ENCODE data around the gene PCCA. TPM values are rescaled to one million over a fixed set of nuclear protein-coding genes. Genes with fewer than 3 reads are reported as not detected.

The PCCA gene
- total and polyA plus RNA-seq, 2 of the 13 experiments (the other 11 are each of a cell fraction or from before 2014, with no cell fraction given), result 15.0 to 32.2 TPM

DNA sequence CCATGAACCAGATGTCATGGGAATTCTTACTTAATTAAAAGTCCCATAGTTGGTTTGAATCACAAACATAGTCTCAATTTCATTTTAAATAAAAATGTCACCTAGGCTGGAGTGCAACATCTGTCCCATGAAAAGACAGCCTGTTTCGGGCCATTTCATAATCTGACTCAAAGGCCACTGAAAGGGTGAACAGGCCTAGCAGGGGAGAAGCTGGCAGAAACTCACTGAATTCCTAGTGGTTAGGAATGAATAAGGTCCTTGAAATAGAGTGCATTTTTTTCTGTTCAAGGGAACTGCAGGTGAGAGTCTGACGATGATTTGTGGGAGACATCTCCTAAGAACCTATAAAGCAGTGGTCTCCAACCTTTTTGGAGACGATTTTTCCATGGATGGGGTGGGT, 44.0 kb upstream of the PCCA start:
- Histone ChIP-seq H3K79me2 (ENCODE audit: insufficient read depth, low read length) (no peaks in the 10 kb centered on the region), H2AFZ (ENCODE audit: low read length) (no peak overlapping the region), H3K4me3 (replicated peaks in 1 of 3; ENCODE audit: insufficient read depth in 1 of 3, low read depth in 2 of 3, low read length in 3 of 3) (no peak overlapping the region), H3K27ac (ENCODE audit: extremely low read length, insufficient read depth, low read length) (no peak overlapping the region), H3K9ac (ENCODE audit: insufficient read depth, low read depth, low read length) (no peak overlapping the region), H3K4me2 (ENCODE audit: low read depth, low read length) (peak overlapping the region; percentile 18; the same call in 1 of the 2 replicates), H3K4me1 (ENCODE audit: insufficient read depth, low read length) (peaks cover 20% of the 10 kb centered on the region), H3K9me3 (ENCODE audit: low read length) (no peaks in the 10 kb centered on the region), H3K27me3 (ENCODE audit: control insufficient read depth in 1 of 2, insufficient read depth in 2 of 2, low read length in 2 of 2) (no peaks in the 10 kb centered on the region; a peak in 1 of 5 replicates), H4K20me1 (ENCODE audit: insufficient read depth, low read length) (no peaks in the 10 kb centered on the region), H3K36me3 (replicated peaks in 1 of 2; ENCODE audit: control insufficient read depth in 1 of 2, insufficient read depth in 2 of 2, low read length in 2 of 2) (no peaks in the 10 kb centered on the region)
- peak; percentile 71 for ATAC-seq
- no TSS peak for BruUV-seq (replicated peaks)
- CTCF ChIA-PET (ENCODE audit: low intra/inter-chr PET ratio, low total read pairs), result no interaction called here
- TF ChIP-seq ERF (CRISPR knock-in tag; IDR thresholded peaks at IDR 0.05), result no peak
- no peak for TF ChIP-seq NR2F2 (IDR thresholded peaks at IDR 0.05; ENCODE audit: borderline replicate concordance, low read depth)
- no peak for TF ChIP-seq PAWR (CRISPR knock-in tag; IDR thresholded peaks at IDR 0.05; ENCODE audit: borderline replicate concordance)
- TF ChIP-seq ZNF260 (CRISPR knock-in tag; IDR thresholded peaks at IDR 0.05; ENCODE audit: borderline replicate concordance, low read depth), result no peak
- TF ChIP-seq ZNF33B (CRISPR knock-in tag; IDR thresholded peaks at IDR 0.05), result no peak
- TF ChIP-seq, protein P1, sequence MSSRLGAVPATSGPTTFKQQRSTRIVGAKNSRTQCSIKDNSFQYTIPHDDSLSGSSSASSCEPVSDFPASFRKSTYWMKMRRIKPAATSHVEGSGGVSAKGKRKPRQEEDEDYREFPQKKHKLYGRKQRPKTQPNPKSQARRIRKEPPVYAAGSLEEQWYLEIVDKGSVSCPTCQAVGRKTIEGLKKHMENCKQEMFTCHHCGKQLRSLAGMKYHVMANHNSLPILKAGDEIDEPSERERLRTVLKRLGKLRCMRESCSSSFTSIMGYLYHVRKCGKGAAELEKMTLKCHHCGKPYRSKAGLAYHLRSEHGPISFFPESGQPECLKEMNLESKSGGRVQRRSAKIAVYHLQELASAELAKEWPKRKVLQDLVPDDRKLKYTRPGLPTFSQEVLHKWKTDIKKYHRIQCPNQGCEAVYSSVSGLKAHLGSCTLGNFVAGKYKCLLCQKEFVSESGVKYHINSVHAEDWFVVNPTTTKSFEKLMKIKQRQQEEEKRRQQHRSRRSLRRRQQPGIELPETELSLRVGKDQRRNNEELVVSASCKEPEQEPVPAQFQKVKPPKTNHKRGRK (CRISPR knock-in tag; IDR thresholded peaks at IDR 0.05), result no peak
- TF ChIP-seq GATAD2A (CRISPR knock-in tag; IDR thresholded peaks at IDR 0.05), result no peak
- TF ChIP-seq GTF3A (CRISPR knock-in tag; conservative IDR thresholded peaks at IDR 0.05), result no peak
- TF ChIP-seq, protein P2, sequence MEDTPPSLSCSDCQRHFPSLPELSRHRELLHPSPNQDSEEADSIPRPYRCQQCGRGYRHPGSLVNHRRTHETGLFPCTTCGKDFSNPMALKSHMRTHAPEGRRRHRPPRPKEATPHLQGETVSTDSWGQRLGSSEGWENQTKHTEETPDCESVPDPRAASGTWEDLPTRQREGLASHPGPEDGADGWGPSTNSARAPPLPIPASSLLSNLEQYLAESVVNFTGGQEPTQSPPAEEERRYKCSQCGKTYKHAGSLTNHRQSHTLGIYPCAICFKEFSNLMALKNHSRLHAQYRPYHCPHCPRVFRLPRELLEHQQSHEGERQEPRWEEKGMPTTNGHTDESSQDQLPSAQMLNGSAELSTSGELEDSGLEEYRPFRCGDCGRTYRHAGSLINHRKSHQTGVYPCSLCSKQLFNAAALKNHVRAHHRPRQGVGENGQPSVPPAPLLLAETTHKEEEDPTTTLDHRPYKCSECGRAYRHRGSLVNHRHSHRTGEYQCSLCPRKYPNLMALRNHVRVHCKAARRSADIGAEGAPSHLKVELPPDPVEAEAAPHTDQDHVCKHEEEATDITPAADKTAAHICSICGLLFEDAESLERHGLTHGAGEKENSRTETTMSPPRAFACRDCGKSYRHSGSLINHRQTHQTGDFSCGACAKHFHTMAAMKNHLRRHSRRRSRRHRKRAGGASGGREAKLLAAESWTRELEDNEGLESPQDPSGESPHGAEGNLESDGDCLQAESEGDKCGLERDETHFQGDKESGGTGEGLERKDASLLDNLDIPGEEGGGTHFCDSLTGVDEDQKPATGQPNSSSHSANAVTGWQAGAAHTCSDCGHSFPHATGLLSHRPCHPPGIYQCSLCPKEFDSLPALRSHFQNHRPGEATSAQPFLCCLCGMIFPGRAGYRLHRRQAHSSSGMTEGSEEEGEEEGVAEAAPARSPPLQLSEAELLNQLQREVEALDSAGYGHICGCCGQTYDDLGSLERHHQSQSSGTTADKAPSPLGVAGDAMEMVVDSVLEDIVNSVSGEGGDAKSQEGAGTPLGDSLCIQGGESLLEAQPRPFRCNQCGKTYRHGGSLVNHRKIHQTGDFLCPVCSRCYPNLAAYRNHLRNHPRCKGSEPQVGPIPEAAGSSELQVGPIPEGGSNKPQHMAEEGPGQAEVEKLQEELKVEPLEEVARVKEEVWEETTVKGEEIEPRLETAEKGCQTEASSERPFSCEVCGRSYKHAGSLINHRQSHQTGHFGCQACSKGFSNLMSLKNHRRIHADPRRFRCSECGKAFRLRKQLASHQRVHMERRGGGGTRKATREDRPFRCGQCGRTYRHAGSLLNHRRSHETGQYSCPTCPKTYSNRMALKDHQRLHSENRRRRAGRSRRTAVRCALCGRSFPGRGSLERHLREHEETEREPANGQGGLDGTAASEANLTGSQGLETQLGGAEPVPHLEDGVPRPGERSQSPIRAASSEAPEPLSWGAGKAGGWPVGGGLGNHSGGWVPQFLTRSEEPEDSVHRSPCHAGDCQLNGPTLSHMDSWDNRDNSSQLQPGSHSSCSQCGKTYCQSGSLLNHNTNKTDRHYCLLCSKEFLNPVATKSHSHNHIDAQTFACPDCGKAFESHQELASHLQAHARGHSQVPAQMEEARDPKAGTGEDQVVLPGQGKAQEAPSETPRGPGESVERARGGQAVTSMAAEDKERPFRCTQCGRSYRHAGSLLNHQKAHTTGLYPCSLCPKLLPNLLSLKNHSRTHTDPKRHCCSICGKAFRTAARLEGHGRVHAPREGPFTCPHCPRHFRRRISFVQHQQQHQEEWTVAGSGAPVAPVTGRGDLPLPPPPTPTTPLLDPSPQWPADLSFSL (CRISPR knock-in tag; IDR thresholded peaks at IDR 0.05), result no peak
- TF ChIP-seq ZNF841 (CRISPR knock-in tag; IDR thresholded peaks at IDR 0.05; ENCODE audit: borderline replicate concordance), result no peak
- intact Hi-C loops (cut with micrococcal nuclease; ENCODE audit: unreplicated experiment), result no loop called here
- POLR2A ChIA-PET, result no interaction called here
- WGBS (ENCODE audit: low lambda C conversion rate), result 3% methylated on average over 3 of the region's 3 CpGs
- FAIRE-seq, result no peak
- peak; percentile 20 for DNase-seq (ENCODE audit: low spot score)
- in situ Hi-C loops (cut with HindIII; ENCODE audit: extremely low pct_ligation_motif_present, low pct_unique_long_range_greater_than_20kb), result no loop called here
